H1 (cell line): Measurements from ENCODE around the gene PPP1R18.

ENCODE experiments used
- ATF2 ChIP-seq: IDR thresholded peaks from 2 replicates; pipeline ENCODE4 v1.6.1; 2012; ENCODE audit warnings: low read length, inconsistent platforms
- BRCA1 ChIP-seq: IDR thresholded peaks from 2 replicates; pipeline ENCODE4 v1.6.1; 2012; ENCODE audit warnings: low read depth, low read length, improper control_type of control experiment
- CHD2 ChIP-seq: IDR thresholded peaks from 2 replicates; pipeline ENCODE4 v1.6.1; 2012; ENCODE audit warnings: low read length, improper control_type of control experiment
- CTCF ChIP-seq, 3 experiments: IDR thresholded peaks; 1 replicate in 2 of 3; 2 replicates in 1 of 3; pipeline versions ENCODE4 v1.5.1 to v1.6.1; 2011; ENCODE audit warnings: low read length in 3 of 3, mild to moderate bottlenecking in 3 of 3, inconsistent platforms in 2 of 3, low read depth in 1 of 3, moderate library complexity in 1 of 3; ENCODE audit not compliant: insufficient read depth in 1 of 3; ENCODE audit errors: control extremely low read depth in 1 of 3
- EZH2 ChIP-seq: fragments of 200-600 bp; sonication (generic); IDR thresholded peaks from 2 replicates; pipeline ENCODE4 v1.7.1; 2012; ENCODE audit warnings: low read depth, mild to moderate bottlenecking, moderate library complexity, low read length, inconsistent platforms; ENCODE audit not compliant: severe bottlenecking
- GABPA ChIP-seq: IDR thresholded peaks from 2 replicates; pipeline ENCODE4 v1.6.1; 2011; ENCODE audit warnings: mild to moderate bottlenecking, low read length, moderate library complexity, borderline replicate concordance; ENCODE audit not compliant: insufficient read depth
- GTF2F1 ChIP-seq: IDR thresholded peaks from 2 replicates; pipeline ENCODE4 v1.6.1; 2012; ENCODE audit warnings: low read depth, low read length, improper control_type of control experiment, borderline replicate concordance
- NRF1 ChIP-seq: IDR thresholded peaks from 2 replicates; pipeline ENCODE4 v1.6.1; 2011; ENCODE audit warnings: mild to moderate bottlenecking, low read depth, low read length, improper control_type of control experiment
- POLR2A ChIP-seq, 2 experiments: IDR thresholded peaks; 1 replicate in 1 of 2; 2 replicates in 1 of 2; pipeline ENCODE4 v1.6.1; 2011; ENCODE audit warnings: low read depth in 2 of 2, low read length in 2 of 2, mild to moderate bottlenecking in 2 of 2; ENCODE audit errors: control extremely low read depth in 1 of 2
- RBBP5 ChIP-seq: IDR thresholded peaks from 2 replicates; pipeline ENCODE4 v1.7.1; 2012; ENCODE audit warnings: low read depth, mild to moderate bottlenecking, inconsistent platforms, low read length, moderate library complexity, borderline replicate concordance
- RFX5 ChIP-seq: IDR thresholded peaks from 2 replicates; pipeline ENCODE4 v1.6.1; 2011; ENCODE audit warnings: low read depth, low read length, improper control_type of control experiment, borderline replicate concordance
- SIX5 ChIP-seq: IDR thresholded peaks from 2 replicates; pipeline ENCODE4 v1.6.1; 2011; ENCODE audit warnings: mild to moderate bottlenecking, low read depth, low read length

GRCh38 chr6:30689985-30690384 lies 3.5 kb upstream of the PPP1R18 start:
- no peak for TF ChIP-seq GTF2F1
- no peak for TF ChIP-seq RFX5
- no peak for TF ChIP-seq ATF2
- no peak for TF ChIP-seq CTCF (IDR thresholded peaks at IDR 0.05; ENCODE audit: control extremely low read depth in 1 of 3, insufficient read depth in 1 of 3, low read depth in 1 of 3, low read length in 3 of 3)
- TF ChIP-seq GABPA = no peak
- no peak for TF ChIP-seq EZH2
- TF ChIP-seq CHD2 = no peak
- no peak for TF ChIP-seq NRF1
- TF ChIP-seq BRCA1 = no peak
- no peak for TF ChIP-seq SIX5
- TF ChIP-seq POLR2A (IDR thresholded peaks at IDR 0.05; ENCODE audit: control extremely low read depth in 1 of 2, low read depth in 2 of 2, low read length in 2 of 2) = no peak
- TF ChIP-seq RBBP5 = no peak
